ENCODE data around the gene ACOXL.

- TF ChIP-seq, protein P1, sequence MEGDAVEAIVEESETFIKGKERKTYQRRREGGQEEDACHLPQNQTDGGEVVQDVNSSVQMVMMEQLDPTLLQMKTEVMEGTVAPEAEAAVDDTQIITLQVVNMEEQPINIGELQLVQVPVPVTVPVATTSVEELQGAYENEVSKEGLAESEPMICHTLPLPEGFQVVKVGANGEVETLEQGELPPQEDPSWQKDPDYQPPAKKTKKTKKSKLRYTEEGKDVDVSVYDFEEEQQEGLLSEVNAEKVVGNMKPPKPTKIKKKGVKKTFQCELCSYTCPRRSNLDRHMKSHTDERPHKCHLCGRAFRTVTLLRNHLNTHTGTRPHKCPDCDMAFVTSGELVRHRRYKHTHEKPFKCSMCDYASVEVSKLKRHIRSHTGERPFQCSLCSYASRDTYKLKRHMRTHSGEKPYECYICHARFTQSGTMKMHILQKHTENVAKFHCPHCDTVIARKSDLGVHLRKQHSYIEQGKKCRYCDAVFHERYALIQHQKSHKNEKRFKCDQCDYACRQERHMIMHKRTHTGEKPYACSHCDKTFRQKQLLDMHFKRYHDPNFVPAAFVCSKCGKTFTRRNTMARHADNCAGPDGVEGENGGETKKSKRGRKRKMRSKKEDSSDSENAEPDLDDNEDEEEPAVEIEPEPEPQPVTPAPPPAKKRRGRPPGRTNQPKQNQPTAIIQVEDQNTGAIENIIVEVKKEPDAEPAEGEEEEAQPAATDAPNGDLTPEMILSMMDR (IDR thresholded peaks at IDR 0.05) = peak in 4 of 6 experiments; percentile 20 to 34 (median 25)
- TF ChIP-seq POLR2A (IDR thresholded peaks at IDR 0.05) = no peak
Observed at GRCh38 chr2:111134055-111134454, 401.7 kb downstream of the ACOXL start.
